Measurements from ENCODE around the gene DAPK2. TPM values are rescaled to one million over a fixed set of nuclear protein-coding genes. Genes with fewer than 3 reads are reported as not detected.

DAPK2 gene
- total and polyA plus RNA-seq, 2 donors (not counting 1 experiment from before 2014, with no cell fraction given): 8.3 to 31.9 TPM

DNA sequence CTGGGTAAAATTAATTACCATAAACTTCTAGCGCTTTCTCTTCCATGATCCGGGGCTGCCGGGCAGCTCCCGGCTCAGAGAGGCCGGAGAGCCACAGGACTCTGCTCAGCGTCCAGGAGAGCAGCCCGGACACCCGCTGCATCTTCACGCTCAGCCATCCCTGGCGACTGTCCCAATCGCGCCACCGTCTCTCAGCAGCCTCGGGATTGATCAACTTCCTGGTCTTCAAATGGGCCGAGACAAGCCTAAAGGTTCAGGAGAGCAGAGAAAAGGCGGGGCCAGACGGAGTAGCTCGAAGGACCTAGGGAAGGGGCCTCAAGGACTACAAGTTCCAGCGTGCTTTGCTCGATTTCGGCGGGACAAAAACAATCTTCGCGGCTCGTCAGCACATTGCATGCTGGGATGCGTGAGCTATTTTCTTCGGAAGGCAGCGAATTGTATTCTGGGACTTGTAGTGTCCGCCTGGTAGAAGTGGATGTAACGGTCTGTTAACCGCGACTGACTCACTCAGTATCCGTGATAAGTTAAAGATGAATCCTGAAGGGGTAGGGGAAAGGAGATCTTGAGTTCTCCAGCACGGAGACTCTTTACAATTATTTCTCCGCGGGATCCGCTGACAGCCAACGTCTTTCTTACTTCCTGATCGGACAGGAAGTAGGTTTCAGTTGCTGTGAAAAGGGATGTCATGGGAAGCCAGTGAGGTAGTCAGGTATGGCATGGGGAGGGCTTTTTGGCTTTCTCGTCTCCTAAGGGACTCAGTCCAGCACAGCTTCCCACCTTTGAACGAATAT is 47.5 kb upstream of the DAPK2 start, which contains the start of gene CIAO2A:
Gene CIAO2A (minus strand): TSS at position 212 of the 791 bp plus-strand sequence. CDS start 70 bp downstream, at position 142.
- peak within 1 kb of the TSS; percentile 76 to 94 (median 84) for H3K4me3 ChIP-seq (ENCODE audit: control extremely low read depth in 1 of 5, extremely low read depth in 1 of 5, insufficient read depth in 1 of 5, low read depth in 2 of 5, low read length in 4 of 5)
- H3K4me2 ChIP-seq (replicated peaks; ENCODE audit: low read depth, low read length, poor library complexity, severe bottlenecking): peak within 1 kb of the TSS; percentile 93
- H3K9me3 ChIP-seq (ENCODE audit: control extremely low read depth in 1 of 3, control insufficient read depth in 2 of 3, insufficient read depth in 1 of 3, low read length in 2 of 3): no peaks in the 10 kb centered on the region
- H3K4me1 ChIP-seq (ENCODE audit: control insufficient read depth in 2 of 2, insufficient read depth in 2 of 2, low read length in 2 of 2): peaks cover 79% of the 10 kb centered on the region in 2 donors
- H3K79me2 ChIP-seq (ENCODE audit: control insufficient read depth, insufficient read depth, low read length): peaks cover 87% of the 10 kb centered on the region
- ChIA-PET POLR2A (interaction anchor here (0.7 to 2.2 kb wide), 13 partner anchors 9 to 800 kb away, joined by 3 to 14 read pairs (median 4); partner anchors contain the start of genes PIF1 and SNX22), CTCF (interaction anchor here (0.6 to 4.6 kb wide), 14 partner anchors 16 to 732 kb away, joined by 3 to 33 read pairs (median 4); partner anchors contain the start of genes DAPK2, PIF1 and PPIB)
- peak within 1 kb of the TSS; percentile 82 for H2AFZ ChIP-seq (ENCODE audit: insufficient read depth, low read depth, low read length, poor library complexity, severe bottlenecking)
- H3K27ac ChIP-seq (ENCODE audit: low read length in 2 of 2): peak within 1 kb of the TSS; percentile 90 to 95
- intact Hi-C loops (cut with micrococcal nuclease): loop anchor here (1.0 to 10.0 kb wide), 11 partner anchors 17 to 905 kb away; partner anchors contain the start of genes APH1B, CSNK1G1, PPIB and RAB8B
- WGBS (ENCODE audit: insufficient coverage): under 1% methylated on average over 38 of the region's 41 CpGs
- peak within 1 kb of the TSS; percentile 83 for H3K9ac ChIP-seq (ENCODE audit: low read length)
- H3K27me3 ChIP-seq (replicated peaks in 1 of 4; ENCODE audit: control extremely low read depth in 1 of 4, control insufficient read depth in 3 of 4, insufficient read depth in 4 of 4, low read length in 3 of 4): no peaks in the 10 kb centered on the region
- ATAC-seq (ENCODE audit: low read depth) (peak; percentile 70), DNase-seq (peak; percentile 96)
- H4K20me1 ChIP-seq (ENCODE audit: control insufficient read depth, insufficient read depth, low read length, poor library complexity, severe bottlenecking): peaks cover 19% of the 10 kb centered on the region
- Mint-ChIP-seq H3K27me3 (no peaks in the 10 kb centered on the region), H3K9me3 (ENCODE audit: insufficient read depth) (no peaks in the 10 kb centered on the region), H3K4me1 (peaks cover 82% of the 10 kb centered on the region), H3K4me3 (peak within 1 kb of the TSS; percentile 97), H3K27ac (peak within 1 kb of the TSS; percentile 98)
- TF ChIP-seq, protein P1, sequence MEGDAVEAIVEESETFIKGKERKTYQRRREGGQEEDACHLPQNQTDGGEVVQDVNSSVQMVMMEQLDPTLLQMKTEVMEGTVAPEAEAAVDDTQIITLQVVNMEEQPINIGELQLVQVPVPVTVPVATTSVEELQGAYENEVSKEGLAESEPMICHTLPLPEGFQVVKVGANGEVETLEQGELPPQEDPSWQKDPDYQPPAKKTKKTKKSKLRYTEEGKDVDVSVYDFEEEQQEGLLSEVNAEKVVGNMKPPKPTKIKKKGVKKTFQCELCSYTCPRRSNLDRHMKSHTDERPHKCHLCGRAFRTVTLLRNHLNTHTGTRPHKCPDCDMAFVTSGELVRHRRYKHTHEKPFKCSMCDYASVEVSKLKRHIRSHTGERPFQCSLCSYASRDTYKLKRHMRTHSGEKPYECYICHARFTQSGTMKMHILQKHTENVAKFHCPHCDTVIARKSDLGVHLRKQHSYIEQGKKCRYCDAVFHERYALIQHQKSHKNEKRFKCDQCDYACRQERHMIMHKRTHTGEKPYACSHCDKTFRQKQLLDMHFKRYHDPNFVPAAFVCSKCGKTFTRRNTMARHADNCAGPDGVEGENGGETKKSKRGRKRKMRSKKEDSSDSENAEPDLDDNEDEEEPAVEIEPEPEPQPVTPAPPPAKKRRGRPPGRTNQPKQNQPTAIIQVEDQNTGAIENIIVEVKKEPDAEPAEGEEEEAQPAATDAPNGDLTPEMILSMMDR (IDR thresholded peaks at IDR 0.05): no peak
- no peak for TF ChIP-seq EZH2 (IDR thresholded peaks at IDR 0.05; ENCODE audit: borderline replicate concordance, insufficient read depth, low read depth, low read length, poor library complexity, severe bottlenecking)
- H3K36me3 ChIP-seq (replicated peaks in 1 of 2; ENCODE audit: control extremely low read depth in 1 of 2, control insufficient read depth in 1 of 2, extremely low read depth in 1 of 2, insufficient read depth in 2 of 2, low read length in 1 of 2): no peaks in the 10 kb centered on the region

All from B cell (primary cell).